HL-60/S4 treated with phorbol 12-myristate 13-acetate at 8.2 ng/mL for 4 days and 3 days (cell line): ENCODE results near the gene GNAT2.

Experiments used
- in situ Hi-C: fragments of 300-500 bp; cut with MboI; formaldehyde crosslinking; loops from 2 replicates; pipeline ENCODE4 v1.15.0; 2022; ENCODE audit warnings: low sequenced_read_pairs

GNAT2 gene

GRCh38 chr1:109617291-109617801 lies 2.1 kb downstream of the GNAT2 start:
- in situ Hi-C loops = no loop called here

GRCh38 chr1:109616391-109616790 lies 3.0 kb downstream of the GNAT2 start:
- in situ Hi-C loops = no loop called here

GRCh38 chr1:109615879-109616278 lies 3.5 kb downstream of the GNAT2 start:
- in situ Hi-C loops = no loop called here

- in situ Hi-C loops = no loop called here
Observed at GRCh38 chr1:109613361-109614147, 5.9 kb downstream of the GNAT2 start.

GRCh38 chr1:109611308-109611990 lies 8.0 kb downstream of the GNAT2 start:
- in situ Hi-C loops = no loop called here

- in situ Hi-C loops = no loop called here
Observed at GRCh38 chr1:109610609-109611307, 8.7 kb downstream of the GNAT2 start.

- in situ Hi-C loops = no loop called here
Observed at GRCh38 chr1:109609881-109610280, 9.5 kb downstream of the GNAT2 start.

- in situ Hi-C loops = no loop called here
Observed at GRCh38 chr1:109605381-109605780, 14.0 kb downstream of the GNAT2 start.

GRCh38 chr1:109603229-109603628 lies 16.2 kb downstream of the GNAT2 start:
- in situ Hi-C loops = no loop called here

- in situ Hi-C loops = no loop called here
Observed at GRCh38 chr1:109598655-109599054, 20.8 kb downstream of the GNAT2 start.

GRCh38 chr1:109598156-109598555 lies 21.3 kb downstream of the GNAT2 start:
- in situ Hi-C loops = no loop called here

GRCh38 chr1:109595531-109595930 lies 23.9 kb downstream of the GNAT2 start:
- in situ Hi-C loops = no loop called here

- in situ Hi-C loops = no loop called here
Observed at GRCh38 chr1:109592916-109593315, 26.5 kb downstream of the GNAT2 start.

- in situ Hi-C loops = no loop called here
Observed at GRCh38 chr1:109589679-109590078, 29.7 kb downstream of the GNAT2 start.

GRCh38 chr1:109589177-109589576 lies 30.2 kb downstream of the GNAT2 start:
- in situ Hi-C loops = no loop called here

- in situ Hi-C loops = no loop called here
Observed at GRCh38 chr1:109586055-109586454, 33.4 kb downstream of the GNAT2 start.

GRCh38 chr1:109584766-109585165 lies 34.6 kb downstream of the GNAT2 start:
- in situ Hi-C loops = no loop called here

- in situ Hi-C loops = no loop called here
Observed at GRCh38 chr1:109582021-109582420, 37.4 kb downstream of the GNAT2 start.

GRCh38 chr1:109579491-109579890 lies 39.9 kb downstream of the GNAT2 start:
- in situ Hi-C loops = no loop called here

GRCh38 chr1:109578947-109579443 lies 40.4 kb downstream of the GNAT2 start:
- in situ Hi-C loops = no loop called here

GRCh38 chr1:109573785-109574184 lies 45.6 kb downstream of the GNAT2 start:
- in situ Hi-C loops = no loop called here
